HFF-Myc (cell line): Measurements from ENCODE around the gene RSRP1.

Experiments used
- DNase-seq: peaks from one replicate; pipeline ENCODE4 v3.0.0-alpha.2; 2011; ENCODE audit warnings: low read depth; ENCODE audit errors: extremely low read depth
- H3K4me3 ChIP-seq: replicated peaks from 2 replicates; pipeline ENCODE4 v1.5.1; 2011; ENCODE audit warnings: low read depth, mild to moderate bottlenecking, control low read depth, low read length
- CTCF ChIP-seq: IDR thresholded peaks from 2 replicates; pipeline ENCODE4 v1.5.1; 2012; ENCODE audit warnings: mild to moderate bottlenecking, low read depth, low read length, control low read depth; ENCODE audit errors: missing control alignments

The RSRP1 gene

GRCh38 chr1:25201006-25201405, 46.2 kb downstream of the RSRP1 start:
- TF ChIP-seq CTCF = no peak
- H3K4me3 ChIP-seq = no peak overlapping the region
- no peak for DNase-seq

- DNase-seq = no peak
- no peak for TF ChIP-seq CTCF
- H3K4me3 ChIP-seq = no peak overlapping the region
Measured at GRCh38 chr1:25199819-25200620, 47.2 kb downstream of the RSRP1 start.

- H3K4me3 ChIP-seq = no peak overlapping the region
- DNase-seq = no peak
- TF ChIP-seq CTCF = no peak
Measured at GRCh38 chr1:25198663-25199252, 48.5 kb downstream of the RSRP1 start.

GRCh38 chr1:25197982-25198662, 49.1 kb downstream of the RSRP1 start:
- no peak for DNase-seq
- H3K4me3 ChIP-seq = no peak overlapping the region
- no peak for TF ChIP-seq CTCF

GRCh38 chr1:25197235-25197975, 49.8 kb downstream of the RSRP1 start:
- TF ChIP-seq CTCF = no peak
- H3K4me3 ChIP-seq = no peak overlapping the region
- DNase-seq = no peak

- no peak overlapping the region for H3K4me3 ChIP-seq
- no peak for TF ChIP-seq CTCF
- no peak for DNase-seq
Measured at GRCh38 chr1:25196830-25197229, 50.4 kb downstream of the RSRP1 start.
